Liver (tissue), 3 donors: ENCODE data around the gene KLF6.

Experiments
- TF ChIP-seq, protein P1 (sequence below): fragments of 150-350 bp; IDR thresholded peaks from 2 replicates; pipeline ENCODE4 v1.5.1; 2017; ENCODE audit warnings: improper control_type of control experiment, low read depth, low read length; ENCODE audit not compliant: missing input control
- TF ChIP-seq, protein P2 (sequence below): IDR thresholded peaks from 2 replicates; pipeline ENCODE4 v1.6.1; 2016; ENCODE audit warnings: antibody characterized with exemption
- donor health status: healthy.
- donor health status: healthy.

DNA sequence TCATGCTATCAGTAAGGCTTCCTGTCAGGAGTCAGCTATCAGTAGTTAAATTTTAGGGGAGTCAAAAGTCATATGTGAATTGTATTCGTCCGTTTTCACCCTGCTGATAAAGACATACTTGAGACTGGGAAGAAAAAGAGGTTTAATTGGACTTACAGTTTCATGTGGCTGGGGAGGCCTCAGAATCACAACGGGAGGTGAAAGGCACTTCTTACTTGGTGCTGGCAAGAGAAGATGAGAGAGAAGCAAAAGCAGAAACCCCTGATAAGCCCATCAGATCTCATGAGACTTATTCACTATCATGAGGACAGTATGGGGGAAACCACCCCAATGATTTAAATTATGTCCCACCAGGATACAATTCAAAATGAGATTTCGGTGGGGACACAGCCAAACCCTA, 47.1 kb downstream of the KLF6 start:
- TF ChIP-seq, protein P1, sequence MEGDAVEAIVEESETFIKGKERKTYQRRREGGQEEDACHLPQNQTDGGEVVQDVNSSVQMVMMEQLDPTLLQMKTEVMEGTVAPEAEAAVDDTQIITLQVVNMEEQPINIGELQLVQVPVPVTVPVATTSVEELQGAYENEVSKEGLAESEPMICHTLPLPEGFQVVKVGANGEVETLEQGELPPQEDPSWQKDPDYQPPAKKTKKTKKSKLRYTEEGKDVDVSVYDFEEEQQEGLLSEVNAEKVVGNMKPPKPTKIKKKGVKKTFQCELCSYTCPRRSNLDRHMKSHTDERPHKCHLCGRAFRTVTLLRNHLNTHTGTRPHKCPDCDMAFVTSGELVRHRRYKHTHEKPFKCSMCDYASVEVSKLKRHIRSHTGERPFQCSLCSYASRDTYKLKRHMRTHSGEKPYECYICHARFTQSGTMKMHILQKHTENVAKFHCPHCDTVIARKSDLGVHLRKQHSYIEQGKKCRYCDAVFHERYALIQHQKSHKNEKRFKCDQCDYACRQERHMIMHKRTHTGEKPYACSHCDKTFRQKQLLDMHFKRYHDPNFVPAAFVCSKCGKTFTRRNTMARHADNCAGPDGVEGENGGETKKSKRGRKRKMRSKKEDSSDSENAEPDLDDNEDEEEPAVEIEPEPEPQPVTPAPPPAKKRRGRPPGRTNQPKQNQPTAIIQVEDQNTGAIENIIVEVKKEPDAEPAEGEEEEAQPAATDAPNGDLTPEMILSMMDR: no peak
- TF ChIP-seq, protein P2, sequence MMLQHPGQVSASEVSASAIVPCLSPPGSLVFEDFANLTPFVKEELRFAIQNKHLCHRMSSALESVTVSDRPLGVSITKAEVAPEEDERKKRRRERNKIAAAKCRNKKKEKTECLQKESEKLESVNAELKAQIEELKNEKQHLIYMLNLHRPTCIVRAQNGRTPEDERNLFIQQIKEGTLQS: no peak
